ENCODE measurements around the gene NVL.

DNA sequence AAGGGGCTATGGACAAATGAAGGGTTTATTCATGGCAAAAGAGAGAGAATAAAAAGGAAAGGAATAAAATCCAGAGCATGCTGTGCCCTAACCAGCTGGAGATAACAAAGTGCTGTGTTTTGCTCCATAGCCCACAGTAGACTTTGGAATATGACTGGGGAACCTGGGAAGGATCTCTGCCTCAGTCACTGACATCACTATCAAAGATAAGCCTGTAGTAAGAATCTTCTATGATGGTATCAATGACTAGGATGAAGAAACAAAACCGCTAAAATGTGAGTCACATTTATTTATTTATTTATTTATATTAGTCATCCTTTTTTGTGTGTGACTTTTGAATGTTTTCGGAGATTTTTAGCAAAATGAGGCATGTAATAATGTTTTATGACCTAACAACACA is 56.3 kb downstream of the NVL start:
- TF ChIP-seq, protein P1, sequence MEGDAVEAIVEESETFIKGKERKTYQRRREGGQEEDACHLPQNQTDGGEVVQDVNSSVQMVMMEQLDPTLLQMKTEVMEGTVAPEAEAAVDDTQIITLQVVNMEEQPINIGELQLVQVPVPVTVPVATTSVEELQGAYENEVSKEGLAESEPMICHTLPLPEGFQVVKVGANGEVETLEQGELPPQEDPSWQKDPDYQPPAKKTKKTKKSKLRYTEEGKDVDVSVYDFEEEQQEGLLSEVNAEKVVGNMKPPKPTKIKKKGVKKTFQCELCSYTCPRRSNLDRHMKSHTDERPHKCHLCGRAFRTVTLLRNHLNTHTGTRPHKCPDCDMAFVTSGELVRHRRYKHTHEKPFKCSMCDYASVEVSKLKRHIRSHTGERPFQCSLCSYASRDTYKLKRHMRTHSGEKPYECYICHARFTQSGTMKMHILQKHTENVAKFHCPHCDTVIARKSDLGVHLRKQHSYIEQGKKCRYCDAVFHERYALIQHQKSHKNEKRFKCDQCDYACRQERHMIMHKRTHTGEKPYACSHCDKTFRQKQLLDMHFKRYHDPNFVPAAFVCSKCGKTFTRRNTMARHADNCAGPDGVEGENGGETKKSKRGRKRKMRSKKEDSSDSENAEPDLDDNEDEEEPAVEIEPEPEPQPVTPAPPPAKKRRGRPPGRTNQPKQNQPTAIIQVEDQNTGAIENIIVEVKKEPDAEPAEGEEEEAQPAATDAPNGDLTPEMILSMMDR (IDR thresholded peaks at IDR 0.05): no peak
- TF ChIP-seq POLR2A (IDR thresholded peaks at IDR 0.05) (no peak), POLR2AphosphoS5 (IDR thresholded peaks at IDR 0.05) (no peak)
